Esophagus squamous epithelium (tissue), 4 donors: ENCODE measurements around the gene NOP10.

Experiments
- CTCF ChIP-seq, 6 experiments: fragments of 450-650 bp in 4 of 6; fragments of 200-600 bp in 2 of 6; sonication (generic) in 2 of 6; IDR thresholded peaks; one replicate each; pipeline ENCODE4 v1.5.1; 2016 to 2019; ENCODE audit warnings: antibody characterized with exemption in 6 of 6, mild to moderate bottlenecking in 4 of 6, moderate library complexity in 4 of 6
- POLR2A ChIP-seq, 4 donors: fragments of 450-650 bp; IDR thresholded peaks; one replicate each; pipeline ENCODE4 v1.6.1; 2017; ENCODE audit warnings: antibody characterized with exemption in 4 of 4, mild to moderate bottlenecking in 4 of 4, moderate library complexity in 3 of 4

DNA sequence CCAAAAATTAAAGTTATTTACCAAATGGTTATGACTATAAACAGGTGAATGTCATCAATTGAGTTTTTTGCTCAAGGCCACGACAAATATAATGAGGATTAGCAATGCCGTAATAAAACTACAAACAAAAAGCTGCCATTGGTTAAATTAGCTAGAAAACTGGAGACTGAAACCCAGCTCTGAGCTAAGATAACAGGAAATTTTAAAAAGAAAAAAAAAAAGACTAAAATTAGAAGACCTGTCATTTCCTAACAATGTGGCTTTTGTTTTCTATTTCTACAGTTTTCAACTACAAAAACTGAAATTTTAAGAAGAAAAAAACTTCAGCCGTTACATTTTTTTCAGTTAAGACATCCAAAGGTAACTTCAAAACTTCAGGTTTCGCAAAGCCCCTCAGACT is 15.0 kb downstream of the NOP10 start:
- no peak for TF ChIP-seq CTCF (IDR thresholded peaks at IDR 0.05)
- TF ChIP-seq POLR2A (IDR thresholded peaks at IDR 0.05) = no peak
